Left cardiac atrium (tissue), 4 donors: ENCODE data around the gene PTPRN2. TPM values are rescaled to one million over a fixed set of nuclear protein-coding genes. Genes with fewer than 3 reads are reported as not detected.

Experiments
- ATAC-seq, 2 donors: fragments of 200-7000 bp; cut with Tn5 transposase; one replicate each; pipeline ENCODE4 v1.9.1; 2020; ENCODE audit warnings: mild to moderate bottlenecking in 2 of 2, moderate library complexity in 2 of 2
- DNase-seq: peaks from one replicate; pipeline ENCODE4 v3.0.0-alpha.2; 2020
- intact Hi-C, 2 donors: fragments of 100-400 bp; cut with DNase I; formaldehyde crosslinking; loops; one replicate each; pipeline versions ENCODE4 v1.14.1 to v1.15.1; 2022 to 2023
- total RNA-seq, 2 donors: library from RNA; stranded (reverse); fragmentation: NEBNext Ultra II Directional; extraction: Animal tissue kit (Norgen Biotek cat#: 25700); gene quantifications; one replicate each; pipeline ENCODE4 v1.2.1, GENCODE V29; 2021
- donor health status: DM: no; HTN: yes; CAD: no.
- donor health status: DM: no; HTN: yes; CAD: no; lungs with severe emphysema.
- donor health status: DM: yes; HTN: yes; CAD: no.
- donor health status: Dilated cardiomyopathy.

PTPRN2 gene
- total RNA-seq, 2 donors from 2014 or later, result 1.9 to 2.3 TPM

DNA sequence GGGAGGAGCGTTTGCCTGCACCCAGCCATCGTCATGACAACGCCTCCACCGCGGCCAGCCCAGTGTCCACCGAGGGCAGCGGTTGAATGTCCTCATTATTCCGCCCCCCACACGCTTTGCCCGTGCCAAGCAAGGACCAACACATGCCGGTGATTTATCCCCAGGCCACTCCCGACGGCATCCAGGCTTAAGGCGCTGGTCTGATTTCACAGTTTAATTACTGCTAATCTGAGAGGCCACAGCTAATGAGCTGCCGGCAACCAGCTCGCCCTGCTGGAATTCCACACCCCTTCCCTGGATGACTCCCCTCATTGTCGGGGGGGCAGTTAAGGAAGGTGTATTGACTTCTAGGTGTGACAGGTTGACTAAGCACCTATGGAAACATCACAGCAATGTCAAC, 818.5 kb downstream of the PTPRN2 start:
- intact Hi-C loops, result no loop called here
- no peak for ATAC-seq
- no peak for DNase-seq

- intact Hi-C loops, result no loop called here
- no peak for DNase-seq
- ATAC-seq, result no peak
Measured at GRCh38 chr7:157768198-157768597, 819.4 kb downstream of the PTPRN2 start.

DNA sequence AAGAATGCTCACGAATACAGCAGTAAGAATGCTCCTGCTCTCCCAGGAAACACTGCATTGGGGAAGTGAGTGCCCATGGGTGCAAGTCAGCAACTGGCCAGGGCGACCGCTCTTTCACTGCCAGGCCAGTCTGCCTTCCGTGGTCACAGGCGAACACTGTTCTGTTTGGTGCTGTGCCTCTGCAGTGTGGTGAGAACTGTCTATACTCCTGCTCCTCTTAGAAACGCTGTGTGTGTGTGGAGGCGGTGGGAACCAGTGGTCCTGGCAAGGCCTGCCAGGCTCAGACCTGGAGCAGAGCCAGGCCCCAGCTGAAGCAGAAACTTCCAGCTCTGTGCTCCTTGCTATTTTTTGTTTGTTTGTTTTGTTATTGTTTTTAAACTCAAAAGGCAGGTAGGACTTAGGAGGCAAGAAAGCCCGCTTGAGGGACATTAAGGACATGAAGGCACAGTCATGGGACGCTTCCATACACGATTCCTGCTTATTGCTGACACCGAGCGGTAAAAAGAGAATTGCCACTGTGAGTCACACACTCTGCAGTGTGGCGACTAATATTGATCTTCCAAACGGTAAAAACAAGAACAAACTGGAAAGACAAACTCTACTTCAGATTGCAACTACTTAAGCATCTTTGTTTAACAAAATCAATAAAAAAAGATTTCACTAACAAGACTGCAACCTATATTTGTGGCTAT, 820.0 kb downstream of the PTPRN2 start:
- no peak for DNase-seq
- intact Hi-C loops, result no loop called here
- ATAC-seq, result no peak

DNA sequence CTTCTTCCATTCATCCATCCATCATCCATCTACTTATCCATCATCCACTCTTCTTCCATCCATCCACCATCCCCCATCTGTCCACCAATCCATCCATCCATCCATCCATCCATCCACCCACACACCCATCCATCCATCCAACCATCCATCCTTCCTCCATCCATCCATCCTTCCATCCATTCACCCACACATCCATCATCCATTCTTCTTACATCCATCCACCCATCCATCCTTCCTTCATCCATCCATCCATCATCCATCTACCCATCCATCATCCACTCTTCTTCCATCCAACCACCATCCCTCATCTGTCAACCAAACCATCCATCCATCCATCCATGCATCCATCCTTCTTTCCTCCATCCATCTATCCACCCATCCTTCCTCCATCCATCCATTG, 821.5 kb downstream of the PTPRN2 start:
- no peak for ATAC-seq
- no peak for DNase-seq
- intact Hi-C loops, result no loop called here

DNA sequence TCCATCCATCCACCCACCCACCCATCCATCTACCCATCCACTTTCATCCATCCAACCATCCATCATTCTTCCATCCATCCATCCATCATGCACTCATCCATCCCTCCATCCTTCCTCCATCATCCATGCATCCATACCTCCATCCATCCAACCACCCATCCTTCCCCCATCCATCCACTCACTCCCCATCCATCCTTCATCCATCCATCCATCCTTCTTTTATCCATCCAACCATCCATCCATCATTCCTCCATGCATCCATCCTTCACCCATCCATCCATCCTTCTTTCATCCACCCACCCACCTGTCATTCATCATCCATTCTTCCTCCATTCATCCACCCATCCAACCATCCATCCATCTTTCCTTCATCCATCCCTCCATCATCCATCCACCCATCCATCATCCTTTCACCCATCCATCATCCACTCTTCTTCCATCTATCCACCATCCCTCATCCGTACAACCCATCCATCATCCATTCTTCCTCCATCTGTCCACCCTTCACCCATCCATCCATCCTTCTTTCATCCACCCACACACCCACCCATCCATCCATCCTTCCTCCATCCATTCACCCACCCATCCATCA, 822.6 kb downstream of the PTPRN2 start:
- DNase-seq (no peak), ATAC-seq (no peak)
- intact Hi-C loops, result no loop called here

GRCh38 chr7:157764193-157764592, 823.4 kb downstream of the PTPRN2 start:
- DNase-seq, result no peak
- intact Hi-C loops, result no loop called here
- ATAC-seq, result no peak

- ATAC-seq (no peak), DNase-seq (no peak)
- intact Hi-C loops, result no loop called here
Measured at GRCh38 chr7:157763279-157764000, 824.2 kb downstream of the PTPRN2 start.

- DNase-seq, result no peak
- ATAC-seq, result no peak
- intact Hi-C loops, result no loop called here
Measured at GRCh38 chr7:157762824-157763223, 824.8 kb downstream of the PTPRN2 start.

- no peak for DNase-seq
- no peak for ATAC-seq
- intact Hi-C loops, result no loop called here
Measured at GRCh38 chr7:157760004-157760730, 827.5 kb downstream of the PTPRN2 start.

GRCh38 chr7:157759246-157759805, 828.3 kb downstream of the PTPRN2 start:
- intact Hi-C loops, result no loop called here
- ATAC-seq, result no peak

GRCh38 chr7:157758468-157759245, 829.0 kb downstream of the PTPRN2 start:
- DNase-seq (no peak), ATAC-seq (no peak)
- intact Hi-C loops, result no loop called here

More at GRCh38 chr7:157759246-157759805, 828.3 kb downstream of the PTPRN2 start:
- no peak for DNase-seq

DNA sequence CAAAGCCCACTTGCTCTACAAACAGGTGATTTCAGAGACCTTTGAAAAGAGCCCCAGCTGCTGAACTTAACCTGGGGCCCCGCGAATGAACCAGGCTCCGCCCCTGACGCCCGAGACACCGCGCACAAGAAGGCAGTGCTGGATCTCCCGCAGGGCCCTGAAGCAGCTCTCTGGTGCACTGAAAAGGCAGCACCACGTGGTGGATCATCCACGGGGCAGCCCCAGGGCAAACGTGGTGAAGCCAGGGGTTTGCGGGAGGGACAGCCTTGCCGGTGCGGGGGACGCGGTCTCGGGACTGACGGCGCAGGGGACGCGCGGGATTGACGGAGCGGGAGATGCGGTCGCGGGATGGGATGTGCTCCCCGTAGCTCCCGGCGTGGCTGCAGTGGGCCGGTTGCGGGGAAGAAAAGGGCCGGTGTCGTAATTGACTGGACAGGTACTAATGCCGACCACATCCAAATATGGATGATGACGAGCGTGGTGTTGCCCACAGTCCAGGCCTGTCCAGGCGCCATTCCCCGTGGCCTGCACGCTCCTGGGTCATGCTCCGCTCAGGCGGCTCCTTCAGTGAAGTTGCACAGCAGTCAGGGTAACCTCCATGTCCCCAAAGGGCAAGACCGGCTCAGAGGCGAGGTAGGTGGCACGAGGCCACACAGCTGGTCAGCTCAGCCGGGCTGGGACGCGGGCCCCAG, 829.7 kb downstream of the PTPRN2 start:
- DNase-seq (no peak), ATAC-seq (no peak)
- intact Hi-C loops, result no loop called here

- intact Hi-C loops, result no loop called here
- ATAC-seq (no peak), DNase-seq (no peak)
Measured at GRCh38 chr7:157757211-157757610, 830.4 kb downstream of the PTPRN2 start.

DNA sequence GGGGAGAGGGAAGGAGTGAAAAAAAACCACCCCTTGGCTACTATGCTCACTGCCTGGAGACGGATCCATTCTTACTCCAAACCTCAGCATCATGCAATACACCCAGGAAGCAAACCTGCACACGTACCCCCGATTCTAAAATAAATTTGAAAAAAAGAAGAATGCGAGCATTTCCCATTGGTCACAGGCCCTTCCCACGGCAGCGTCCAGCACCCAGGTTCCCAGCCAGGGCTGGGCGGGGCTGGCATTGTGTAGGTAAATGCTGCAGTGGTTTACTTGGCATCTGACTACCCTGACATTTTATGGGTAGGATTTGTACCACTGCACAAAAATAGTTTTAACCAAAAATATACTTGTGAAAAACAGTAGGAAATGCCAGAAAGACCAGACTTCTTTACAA, 831.9 kb downstream of the PTPRN2 start:
- no peak for DNase-seq
- no peak for ATAC-seq
- intact Hi-C loops, result no loop called here

DNA sequence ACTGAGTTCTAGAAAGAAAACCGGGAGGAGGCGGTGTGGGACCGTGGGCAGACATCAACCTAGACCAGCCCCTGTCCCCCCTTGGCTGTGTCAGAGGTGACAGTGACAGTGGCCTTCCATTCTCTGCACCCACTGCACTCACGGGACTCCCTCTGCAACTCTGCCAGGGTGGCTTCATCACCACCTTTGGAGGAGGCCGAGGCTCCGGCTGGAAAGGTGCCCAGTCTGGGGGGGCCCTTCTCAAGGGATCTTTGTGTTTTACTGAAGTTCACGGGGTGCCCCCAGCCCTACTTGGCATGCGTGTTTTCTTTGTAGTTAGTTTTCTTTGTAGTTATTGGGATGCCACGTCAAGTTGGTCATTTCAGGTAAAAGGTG, 833.2 kb downstream of the PTPRN2 start:
- intact Hi-C loops, result no loop called here
- ATAC-seq (no peak), DNase-seq (no peak)

- intact Hi-C loops, result no loop called here
- ATAC-seq (no peak), DNase-seq (no peak)
Measured at GRCh38 chr7:157753713-157754415, 833.8 kb downstream of the PTPRN2 start.

DNA sequence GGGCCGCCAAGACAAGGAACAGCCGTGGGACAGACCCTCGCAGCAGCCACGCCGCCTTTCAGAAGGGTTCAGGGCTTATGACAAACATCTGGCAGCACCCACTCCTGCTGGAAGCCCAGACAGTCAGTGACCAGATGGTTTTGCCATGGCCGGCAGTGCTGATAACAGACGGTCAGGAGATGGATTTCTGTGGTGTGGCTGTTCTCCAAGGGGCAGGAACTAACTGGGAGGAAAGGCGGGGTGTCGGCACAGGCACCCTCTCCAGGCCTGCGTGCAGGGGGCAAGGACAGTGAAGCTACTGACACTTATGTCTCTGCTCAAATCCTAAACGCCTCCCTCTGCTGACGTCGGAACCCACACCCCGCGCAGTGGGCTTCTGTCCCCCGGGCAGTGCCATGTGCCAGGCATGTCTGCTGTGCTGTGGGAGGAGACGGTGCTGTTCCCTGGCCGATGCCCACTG, 834.8 kb downstream of the PTPRN2 start:
- intact Hi-C loops, result no loop called here
- DNase-seq, result no peak
- ATAC-seq, result no peak
